HepG2 (cell line): Measurements from ENCODE around the gene IRF3. TPM values are rescaled to one million over a fixed set of nuclear protein-coding genes. Genes with fewer than 3 reads are reported as not detected.

Experiments
- GATAD2A ChIP-seq: IDR thresholded peaks from 2 replicates; pipeline ENCODE4 v1.6.1; 2016
- JUND ChIP-seq: sonication (generic); formaldehyde crosslinking; IDR thresholded peaks from 2 replicates; pipeline ENCODE4 v1.8.0; 2022; ENCODE audit warnings: mild to moderate bottlenecking, missing genetic modification reagents
- KDM2A ChIP-seq: sonication (generic); formaldehyde crosslinking; IDR thresholded peaks from 2 replicates; pipeline ENCODE4 v1.4.0; 2020; ENCODE audit warnings: low read depth, missing genetic modification reagents, borderline replicate concordance
- MTA1 ChIP-seq: sonication (generic); formaldehyde crosslinking; IDR thresholded peaks from 2 replicates; pipeline ENCODE4 v1.4.0; 2020; ENCODE audit warnings: missing genetic modification reagents, mild to moderate bottlenecking, borderline replicate concordance
- NCOA2 ChIP-seq: sonication (generic); formaldehyde crosslinking; IDR thresholded peaks from 2 replicates; pipeline ENCODE4 v1.8.0; 2022; ENCODE audit warnings: inconsistent platforms
- RBAK ChIP-seq: sonication (generic); formaldehyde crosslinking; IDR thresholded peaks from 2 replicates; pipeline ENCODE4 v1.5.1; 2020; ENCODE audit warnings: mild to moderate bottlenecking, missing genetic modification reagents
- SMAD1 ChIP-seq: sonication (generic); formaldehyde crosslinking; IDR thresholded peaks from 2 replicates; pipeline ENCODE4 v1.4.0; 2020; ENCODE audit warnings: missing genetic modification reagents, low read depth, mild to moderate bottlenecking, borderline replicate concordance
- TMF1 ChIP-seq: sonication (generic); formaldehyde crosslinking; IDR thresholded peaks from 2 replicates; pipeline ENCODE4 v1.8.1; 2022; ENCODE audit warnings: low read depth, missing genetic modification reagents
- ZBTB49 ChIP-seq: sonication (generic); formaldehyde crosslinking; IDR thresholded peaks from 2 replicates; pipeline ENCODE4 v1.4.0; 2020; ENCODE audit warnings: missing genetic modification reagents, borderline replicate concordance
- ZBTB7A ChIP-seq: sonication (generic); formaldehyde crosslinking; IDR thresholded peaks from 2 replicates; pipeline ENCODE4 v1.8.0; 2022; ENCODE audit warnings: mild to moderate bottlenecking, missing genetic modification reagents
- ZNF224 ChIP-seq: sonication (generic); formaldehyde crosslinking; IDR thresholded peaks from 2 replicates; pipeline ENCODE4 v1.5.0; 2020; ENCODE audit warnings: mild to moderate bottlenecking, missing genetic modification reagents
- polyA plus RNA-seq, 8 experiments: library from polyadenylated mRNA; depleted of rRNA in 3 of 8; stranded (reverse) in 7 of 8; unstranded in 1 of 8; fragments of >200 nt; fragmentation: Illumina TruSeq in 4 of 8; extraction: Trizol in 4 of 8; gene quantifications; 2 replicates each; pipeline versions ENCODE4 v1.2.1 to v1.2.3, GENCODE V29; 2011 to 2016; ENCODE audit warnings: low read depth in 4 of 8, missing spikeins in 1 of 8, mixed read lengths in 1 of 8; ENCODE audit not compliant: insufficient read depth in 1 of 8
- total RNA-seq, 5 experiments: library from RNA; depleted of rRNA; stranded (reverse); fragments of >200 nt; fragmentation: Illumina TruSeq; extraction: Trizol; gene quantifications; 2 replicates each; pipeline ENCODE4 v1.2.3, GENCODE V29; 2016; ENCODE audit warnings: low read depth in 1 of 5
- TF ChIP-seq, protein P1 (sequence below): sonication (generic); formaldehyde crosslinking; IDR thresholded peaks from 2 replicates; pipeline ENCODE4 v1.5.1; 2020; ENCODE audit warnings: mild to moderate bottlenecking, missing genetic modification reagents
- TF ChIP-seq, protein P2 (sequence below): sonication (generic); formaldehyde crosslinking; IDR thresholded peaks from 2 replicates; pipeline ENCODE4 v1.5.1; 2020; ENCODE audit warnings: mild to moderate bottlenecking, moderate library complexity, missing genetic modification reagents
- TF ChIP-seq, protein P3 (sequence below): sonication (generic); formaldehyde crosslinking; IDR thresholded peaks from 2 replicates; pipeline ENCODE4 v1.4.0; 2020; ENCODE audit warnings: missing genetic modification reagents
- TF ChIP-seq, protein P4 (sequence below): sonication (generic); formaldehyde crosslinking; IDR thresholded peaks from 2 replicates; pipeline ENCODE4 v1.4.0; 2020; ENCODE audit warnings: mild to moderate bottlenecking, low read depth, missing genetic modification reagents
- TF ChIP-seq, protein P5 (sequence below): sonication (generic); formaldehyde crosslinking; conservative IDR thresholded peaks from 2 replicates; pipeline ENCODE4 v1.8.0; 2022; ENCODE audit warnings: missing genetic modification reagents

IRF3 gene
- total and polyA plus RNA-seq, 2 of the 13 experiments (the other 11 are each of a cell fraction or from before 2014, with no cell fraction given): 61.9 to 65.5 TPM

GRCh38 chr19:49641688-49642491 is 23.8 kb downstream of the IRF3 start, which contains the start of gene SCAF1 (continued):
- TF ChIP-seq, protein P1, sequence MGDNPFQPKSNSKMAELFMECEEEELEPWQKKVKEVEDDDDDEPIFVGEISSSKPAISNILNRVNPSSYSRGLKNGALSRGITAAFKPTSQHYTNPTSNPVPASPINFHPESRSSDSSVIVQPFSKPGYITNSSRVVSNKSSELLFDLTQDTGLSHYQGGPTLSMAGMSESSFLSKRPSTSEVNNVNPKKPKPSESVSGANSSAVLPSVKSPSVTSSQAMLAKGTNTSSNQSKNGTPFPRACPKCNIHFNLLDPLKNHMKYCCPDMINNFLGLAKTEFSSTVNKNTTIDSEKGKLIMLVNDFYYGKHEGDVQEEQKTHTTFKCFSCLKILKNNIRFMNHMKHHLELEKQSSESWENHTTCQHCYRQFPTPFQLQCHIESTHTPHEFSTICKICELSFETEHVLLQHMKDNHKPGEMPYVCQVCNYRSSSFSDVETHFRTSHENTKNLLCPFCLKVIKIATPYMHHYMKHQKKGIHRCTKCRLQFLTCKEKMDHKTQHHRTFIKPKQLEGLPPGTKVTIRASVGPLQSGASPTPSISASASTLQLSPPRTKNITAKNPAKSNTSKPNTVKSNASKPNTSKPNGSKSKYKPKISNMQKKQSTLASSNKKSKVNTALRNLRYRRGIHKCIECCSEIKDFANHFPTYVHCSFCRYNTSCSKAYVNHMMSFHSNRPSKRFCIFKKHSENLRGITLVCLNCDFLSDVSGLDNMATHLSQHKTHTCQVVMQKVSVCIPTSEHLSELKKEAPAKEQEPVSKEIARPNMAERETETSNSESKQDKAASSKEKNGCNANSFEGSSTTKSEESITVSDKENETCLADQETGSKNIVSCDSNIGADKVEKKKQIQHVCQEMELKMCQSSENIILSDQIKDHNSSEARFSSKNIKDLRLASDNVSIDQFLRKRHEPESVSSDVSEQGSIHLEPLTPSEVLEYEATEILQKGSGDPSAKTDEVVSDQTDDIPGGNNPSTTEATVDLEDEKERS (CRISPR knock-in tag): peak; percentile 2; the same call in 1 of the 2 replicates
- TF ChIP-seq, protein P2, sequence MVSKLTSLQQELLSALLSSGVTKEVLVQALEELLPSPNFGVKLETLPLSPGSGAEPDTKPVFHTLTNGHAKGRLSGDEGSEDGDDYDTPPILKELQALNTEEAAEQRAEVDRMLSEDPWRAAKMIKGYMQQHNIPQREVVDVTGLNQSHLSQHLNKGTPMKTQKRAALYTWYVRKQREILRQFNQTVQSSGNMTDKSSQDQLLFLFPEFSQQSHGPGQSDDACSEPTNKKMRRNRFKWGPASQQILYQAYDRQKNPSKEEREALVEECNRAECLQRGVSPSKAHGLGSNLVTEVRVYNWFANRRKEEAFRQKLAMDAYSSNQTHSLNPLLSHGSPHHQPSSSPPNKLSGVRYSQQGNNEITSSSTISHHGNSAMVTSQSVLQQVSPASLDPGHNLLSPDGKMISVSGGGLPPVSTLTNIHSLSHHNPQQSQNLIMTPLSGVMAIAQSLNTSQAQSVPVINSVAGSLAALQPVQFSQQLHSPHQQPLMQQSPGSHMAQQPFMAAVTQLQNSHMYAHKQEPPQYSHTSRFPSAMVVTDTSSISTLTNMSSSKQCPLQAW (CRISPR knock-in tag): peak; percentile 86; the same call in 1 of the 2 replicates
- TF ChIP-seq, protein P3, sequence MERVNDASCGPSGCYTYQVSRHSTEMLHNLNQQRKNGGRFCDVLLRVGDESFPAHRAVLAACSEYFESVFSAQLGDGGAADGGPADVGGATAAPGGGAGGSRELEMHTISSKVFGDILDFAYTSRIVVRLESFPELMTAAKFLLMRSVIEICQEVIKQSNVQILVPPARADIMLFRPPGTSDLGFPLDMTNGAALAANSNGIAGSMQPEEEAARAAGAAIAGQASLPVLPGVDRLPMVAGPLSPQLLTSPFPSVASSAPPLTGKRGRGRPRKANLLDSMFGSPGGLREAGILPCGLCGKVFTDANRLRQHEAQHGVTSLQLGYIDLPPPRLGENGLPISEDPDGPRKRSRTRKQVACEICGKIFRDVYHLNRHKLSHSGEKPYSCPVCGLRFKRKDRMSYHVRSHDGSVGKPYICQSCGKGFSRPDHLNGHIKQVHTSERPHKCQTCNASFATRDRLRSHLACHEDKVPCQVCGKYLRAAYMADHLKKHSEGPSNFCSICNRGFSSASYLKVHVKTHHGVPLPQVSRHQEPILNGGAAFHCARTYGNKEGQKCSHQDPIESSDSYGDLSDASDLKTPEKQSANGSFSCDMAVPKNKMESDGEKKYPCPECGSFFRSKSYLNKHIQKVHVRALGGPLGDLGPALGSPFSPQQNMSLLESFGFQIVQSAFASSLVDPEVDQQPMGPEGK (CRISPR knock-in tag): peak; percentile 41; the same call in 1 of the 2 replicates
- TF ChIP-seq, protein P4, sequence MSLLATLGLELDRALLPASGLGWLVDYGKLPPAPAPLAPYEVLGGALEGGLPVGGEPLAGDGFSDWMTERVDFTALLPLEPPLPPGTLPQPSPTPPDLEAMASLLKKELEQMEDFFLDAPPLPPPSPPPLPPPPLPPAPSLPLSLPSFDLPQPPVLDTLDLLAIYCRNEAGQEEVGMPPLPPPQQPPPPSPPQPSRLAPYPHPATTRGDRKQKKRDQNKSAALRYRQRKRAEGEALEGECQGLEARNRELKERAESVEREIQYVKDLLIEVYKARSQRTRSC: no peak
- TF ChIP-seq RBAK (no peak), ZBTB49 (CRISPR knock-in tag) (no peak), TMF1 (CRISPR knock-in tag) (no peak), ZNF224 (CRISPR knock-in tag) (no peak), SMAD1 (CRISPR knock-in tag) (peak; percentile 64; the same call in 1 of the 2 replicates), GATAD2A (CRISPR knock-in tag) (peak; percentile 36; the same call in 1 of the 2 replicates), MTA1 (CRISPR knock-in tag) (no peak), KDM2A (CRISPR knock-in tag) (peak; percentile 80), ZBTB7A (CRISPR knock-in tag) (no peak), JUND (CRISPR knock-in tag) (peak; percentile 69; the same call in 1 of the 2 replicates), NCOA2 (CRISPR knock-in tag) (peak; percentile 31; the same call in 1 of the 2 replicates)
- TF ChIP-seq, protein P5, sequence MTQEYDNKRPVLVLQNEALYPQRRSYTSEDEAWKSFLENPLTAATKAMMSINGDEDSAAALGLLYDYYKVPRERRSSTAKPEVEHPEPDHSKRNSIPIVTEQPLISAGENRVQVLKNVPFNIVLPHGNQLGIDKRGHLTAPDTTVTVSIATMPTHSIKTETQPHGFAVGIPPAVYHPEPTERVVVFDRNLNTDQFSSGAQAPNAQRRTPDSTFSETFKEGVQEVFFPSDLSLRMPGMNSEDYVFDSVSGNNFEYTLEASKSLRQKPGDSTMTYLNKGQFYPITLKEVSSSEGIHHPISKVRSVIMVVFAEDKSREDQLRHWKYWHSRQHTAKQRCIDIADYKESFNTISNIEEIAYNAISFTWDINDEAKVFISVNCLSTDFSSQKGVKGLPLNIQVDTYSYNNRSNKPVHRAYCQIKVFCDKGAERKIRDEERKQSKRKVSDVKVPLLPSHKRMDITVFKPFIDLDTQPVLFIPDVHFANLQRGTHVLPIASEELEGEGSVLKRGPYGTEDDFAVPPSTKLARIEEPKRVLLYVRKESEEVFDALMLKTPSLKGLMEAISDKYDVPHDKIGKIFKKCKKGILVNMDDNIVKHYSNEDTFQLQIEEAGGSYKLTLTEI: no peak
